ENCODE measurements around the gene RWDD2A.

Gene RWDD2A

GRCh38 chr6:83199173-83199862 lies 6.2 kb downstream of the RWDD2A start:
- DNase-seq (ENCODE audit: low read depth) = no peak

DNA sequence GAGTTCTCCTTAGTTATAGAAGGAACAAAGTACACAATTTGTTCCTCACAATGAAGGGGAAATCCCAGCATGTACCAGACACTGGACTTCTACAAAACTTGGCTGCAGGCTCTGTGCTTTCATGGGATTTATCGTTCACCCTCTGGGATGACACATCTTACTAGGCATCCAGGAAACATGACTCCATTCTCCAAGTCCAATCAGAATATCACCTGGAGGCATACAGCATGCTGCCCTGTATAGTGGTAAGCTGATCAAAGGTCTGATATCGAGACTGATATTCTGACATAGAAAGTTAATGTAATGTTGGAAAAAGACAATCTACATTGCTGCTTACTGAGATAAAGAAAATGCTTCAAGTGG lies 6.7 kb downstream of the RWDD2A start:
- DNase-seq (ENCODE audit: low read depth) = peak; percentile 94

GRCh38 chr6:83202031-83202430 lies 8.9 kb downstream of the RWDD2A start:
- no peak for DNase-seq (ENCODE audit: low read depth)

GRCh38 chr6:83215131-83216047 lies 22.2 kb downstream of the RWDD2A start:
- peak; percentile 85 for DNase-seq (ENCODE audit: low read depth)

DNA sequence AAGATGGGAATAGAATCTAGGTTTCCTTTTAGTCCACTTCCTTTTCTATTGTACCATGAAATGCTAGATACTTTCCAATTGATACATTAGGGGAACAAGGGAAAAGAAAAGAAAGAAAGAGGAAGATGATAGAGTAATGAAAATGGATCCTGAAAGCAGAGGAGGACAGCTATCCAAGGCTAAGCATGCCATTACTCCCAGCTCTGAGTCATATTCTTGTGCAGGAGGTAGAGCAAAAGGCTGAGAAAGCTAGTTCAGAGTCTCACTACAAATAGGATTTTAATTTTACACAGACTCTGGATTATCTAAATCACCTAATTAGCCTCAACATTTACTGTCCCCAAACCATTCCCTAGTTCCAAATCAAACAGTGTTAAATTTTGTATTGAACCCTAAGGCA lies 23.6 kb downstream of the RWDD2A start:
- DNase-seq (ENCODE audit: low read depth) = peak; percentile 27

- no peak for DNase-seq (ENCODE audit: low read depth)
These were observed 25.5 kb downstream of the RWDD2A start for GRCh38 chr6:83218646-83219045.

DNA sequence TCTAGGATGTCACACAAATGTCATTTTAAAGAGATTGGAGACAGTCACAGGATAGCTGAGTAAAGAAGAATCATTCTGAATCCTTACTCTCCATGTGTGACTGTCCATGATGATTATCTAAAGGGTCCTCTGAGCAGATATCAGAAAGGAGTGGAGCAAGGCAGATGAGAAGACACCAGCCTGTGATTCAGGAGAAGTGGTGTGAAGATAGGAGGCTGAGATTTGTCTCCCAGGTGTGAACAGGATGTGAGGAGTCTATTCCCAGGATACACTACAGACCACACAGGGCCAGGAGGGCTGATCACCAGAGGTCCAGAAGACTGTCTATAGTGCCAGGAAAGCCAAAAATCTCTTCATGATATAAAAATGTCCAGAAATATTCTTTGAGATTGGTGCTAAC lies 27.0 kb downstream of the RWDD2A start:
- no peak for DNase-seq (ENCODE audit: low read depth)

- DNase-seq (ENCODE audit: low read depth) = no peak
These were observed 28.1 kb downstream of the RWDD2A start for GRCh38 chr6:83221276-83221675.

DNA sequence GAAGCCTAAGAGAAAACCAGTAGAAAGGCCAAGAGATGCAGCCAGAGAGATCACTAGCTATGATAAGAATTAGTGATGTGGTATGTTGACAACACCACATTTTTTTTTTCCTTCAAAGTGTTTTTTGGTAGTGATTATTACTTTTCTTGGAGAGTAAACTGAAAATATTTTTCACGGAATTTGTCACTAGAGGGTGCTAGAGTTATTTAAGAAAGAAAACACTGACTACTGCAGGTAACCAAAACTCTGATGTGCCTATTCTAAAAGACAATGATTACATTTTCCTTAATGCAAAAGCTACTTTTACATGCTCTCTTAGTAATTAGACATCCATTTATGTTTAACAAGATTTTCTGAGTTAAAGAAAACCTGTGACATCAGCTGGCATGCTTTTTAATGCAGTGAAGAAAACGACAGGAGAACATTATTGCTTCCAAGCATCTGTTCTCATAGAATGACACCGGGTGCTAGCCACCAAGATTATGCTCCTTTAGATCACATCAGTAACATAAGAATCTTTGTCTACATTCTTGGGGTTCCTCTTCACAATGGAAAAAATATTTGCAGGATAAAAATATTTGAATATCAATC lies 28.8 kb downstream of the RWDD2A start:
- DNase-seq (ENCODE audit: low read depth) = peak; percentile 70

DNA sequence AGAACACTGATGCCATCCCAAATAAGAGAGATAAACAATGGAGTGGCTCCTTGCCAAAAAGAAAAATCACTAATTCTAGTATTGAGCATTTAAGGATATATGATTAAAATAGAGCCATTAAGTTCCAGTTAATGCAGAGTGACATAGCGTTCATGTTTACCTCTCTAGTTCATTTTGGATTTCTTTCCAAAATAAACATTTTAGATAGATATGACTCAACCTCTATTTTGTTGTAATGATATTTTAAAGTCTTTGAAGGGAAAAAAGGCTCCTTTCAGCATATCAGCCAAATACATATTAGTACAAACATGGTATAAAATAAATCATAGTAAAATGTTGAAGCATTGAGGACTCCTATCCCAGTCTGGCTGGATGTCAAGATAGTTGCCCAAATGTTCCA lies 33.4 kb downstream of the RWDD2A start:
- no peak for DNase-seq (ENCODE audit: low read depth)

- no peak for DNase-seq (ENCODE audit: low read depth)
These were observed 38.0 kb downstream of the RWDD2A start for GRCh38 chr6:83231146-83231545.

GRCh38 chr6:83247471-83247870 lies 54.3 kb downstream of the RWDD2A start:
- no peak for DNase-seq (ENCODE audit: low read depth)

Measured in ELR (cell line).